PC-9 (cell line): ENCODE results near the gene ARHGAP24. TPM values are rescaled to one million over a fixed set of nuclear protein-coding genes. Genes with fewer than 3 reads are reported as not detected.

Source experiments
- BruUV-seq: library from RNA; stranded (reverse); fragments of 400-500 nt; replicated peaks from 2 replicates; lab custom pipeline; 2021; lab: Mats Ljungman, UMichigan
- CTCF ChIA-PET: fragments of 300-600 bp; sonication (Branson Sonifier 250); formaldehyde crosslinking; loops from one replicate; lab custom pipeline; 2022; ENCODE audit warnings: antibody characterized with exemption; lab: Charles Lee
- POLR2A ChIA-PET: fragments of 300-600 bp; sonication (Branson Sonifier 250); formaldehyde crosslinking; loops from one replicate; lab custom pipeline; 2022; ENCODE audit warnings: antibody characterized with exemption; ENCODE audit not compliant: unreplicated experiment; lab: Charles Lee
- DNase-seq, 2 experiments: peaks; one replicate each; pipeline versions ENCODE4 v3.0.0 to v3.0.0-alpha.2; 2015 to 2022; ENCODE audit warnings: mixed read lengths in 1 of 2
- H2AFZ ChIP-seq: fragments of 200-600 bp; sonication (generic); 2 replicates; pipeline ENCODE4 v1.8.1; 2017; ENCODE audit warnings: antibody characterized with exemption
- H3F3A ChIP-seq: fragments of 200-600 bp; sonication (generic); 2 replicates; pipeline ENCODE4 v1.8.1; 2017; ENCODE audit warnings: antibody characterized with exemption, mild to moderate bottlenecking, low read depth; ENCODE audit not compliant: insufficient read depth
- H3K27ac ChIP-seq: fragments of 200-600 bp; sonication (generic); 2 replicates; pipeline ENCODE4 v1.6.1; 2016; ENCODE audit warnings: mixed run types
- H3K27me3 ChIP-seq: fragments of 200-600 bp; sonication (generic); 2 replicates; pipeline ENCODE4 v1.6.1; 2016; ENCODE audit warnings: low read depth, mixed run types; ENCODE audit not compliant: insufficient read depth
- H3K36me3 ChIP-seq: fragments of 200-600 bp; sonication (generic); 2 replicates; pipeline ENCODE4 v1.6.1; 2016; ENCODE audit warnings: low read depth, mixed run types
- H3K4me1 ChIP-seq: fragments of 200-600 bp; sonication (generic); replicated peaks from 2 replicates; pipeline ENCODE4 v1.6.1; 2016; ENCODE audit warnings: mixed run types; ENCODE audit not compliant: insufficient read depth
- H3K4me2 ChIP-seq: fragments of 200-600 bp; sonication (generic); 2 replicates; pipeline ENCODE4 v1.6.1; 2017; ENCODE audit warnings: mixed run types
- H3K4me3 ChIP-seq: fragments of 200-600 bp; sonication (generic); 2 replicates; pipeline ENCODE4 v1.6.1; 2016; ENCODE audit warnings: mixed run types
- H3K79me2 ChIP-seq: fragments of 200-600 bp; sonication (generic); 2 replicates; pipeline ENCODE4 v1.6.1; 2017; ENCODE audit warnings: low read depth, mixed run types
- H3K9me2 ChIP-seq: fragments of 200-600 bp; sonication (generic); 2 replicates; pipeline ENCODE4 v1.8.1; 2017; ENCODE audit warnings: mild to moderate bottlenecking; ENCODE audit not compliant: insufficient read depth
- H3K9me3 ChIP-seq: fragments of 200-600 bp; sonication (generic); 2 replicates; pipeline ENCODE4 v1.8.1; 2016; ENCODE audit warnings: low read depth; ENCODE audit not compliant: insufficient read depth
- H4K20me1 ChIP-seq: fragments of 200-600 bp; sonication (generic); 2 replicates; pipeline ENCODE4 v1.8.1; 2017; ENCODE audit not compliant: insufficient read depth
- EZH2 ChIP-seq: fragments of 200-600 bp; sonication (generic); IDR thresholded peaks from 2 replicates; pipeline ENCODE4 v1.8.0; 2017; ENCODE audit warnings: antibody characterized with exemption, low read depth
- intact Hi-C: fragments of 100-400 bp; cut with micrococcal nuclease; formaldehyde crosslinking; loops from one replicate; pipeline ENCODE4 v1.10.0; 2022; ENCODE audit not compliant: unreplicated experiment
- total RNA-seq: library from RNA; stranded (reverse); gene quantifications from 2 replicates; pipeline ENCODE4 v1.2.3, GENCODE V29; 2021
- TF ChIP-seq, protein P1 (sequence below): fragments of 200-600 bp; sonication (generic); conservative IDR thresholded peaks from 2 replicates; pipeline ENCODE4 v1.6.1; 2017; ENCODE audit warnings: mixed run types, antibody characterized with exemption, mild to moderate bottlenecking, moderate library complexity

The ARHGAP24 gene
- total RNA-seq, 1 experiment from 2014 or later: 2.2 TPM

DNA sequence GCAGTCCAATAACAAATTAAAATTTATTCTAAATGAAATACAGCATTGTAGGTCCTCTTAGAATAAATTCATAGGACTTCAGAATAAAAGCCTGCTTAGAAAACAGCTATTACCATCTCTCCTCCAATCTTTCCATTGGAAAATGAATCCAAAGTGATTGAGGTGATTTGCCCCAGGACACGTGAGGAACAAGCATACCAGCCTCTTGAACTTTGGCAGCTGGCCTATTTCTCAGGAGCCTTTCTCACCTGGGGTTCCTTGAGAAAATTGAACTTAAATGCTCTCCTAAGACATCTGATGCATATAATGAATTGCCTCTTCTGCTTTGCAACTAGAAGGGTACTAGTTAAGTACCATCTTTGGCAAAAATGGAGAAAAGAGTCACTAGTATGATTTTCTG lies 13.5 kb downstream of the ARHGAP24 start:
- no peaks in the 10 kb centered on the region for H3K27me3 ChIP-seq
- CTCF ChIA-PET: no interaction called here
- H3K4me1 ChIP-seq: no peaks in the 10 kb centered on the region
- H2AFZ ChIP-seq: no peak overlapping the region
- POLR2A ChIA-PET: no interaction called here
- H3K27ac ChIP-seq: no peak overlapping the region
- no peaks in the 10 kb centered on the region for H3K9me3 ChIP-seq
- no peak overlapping the region for H3K4me3 ChIP-seq
- no peak for DNase-seq
- H3K9me2 ChIP-seq: no peaks in the 10 kb centered on the region
- H3K4me2 ChIP-seq: no peak overlapping the region
- intact Hi-C loops: no loop called here
- no peaks in the 10 kb centered on the region for H3K79me2 ChIP-seq
- H3F3A ChIP-seq: no peaks in the 10 kb centered on the region
- no peak for TF ChIP-seq EZH2
- TF ChIP-seq, protein P1, sequence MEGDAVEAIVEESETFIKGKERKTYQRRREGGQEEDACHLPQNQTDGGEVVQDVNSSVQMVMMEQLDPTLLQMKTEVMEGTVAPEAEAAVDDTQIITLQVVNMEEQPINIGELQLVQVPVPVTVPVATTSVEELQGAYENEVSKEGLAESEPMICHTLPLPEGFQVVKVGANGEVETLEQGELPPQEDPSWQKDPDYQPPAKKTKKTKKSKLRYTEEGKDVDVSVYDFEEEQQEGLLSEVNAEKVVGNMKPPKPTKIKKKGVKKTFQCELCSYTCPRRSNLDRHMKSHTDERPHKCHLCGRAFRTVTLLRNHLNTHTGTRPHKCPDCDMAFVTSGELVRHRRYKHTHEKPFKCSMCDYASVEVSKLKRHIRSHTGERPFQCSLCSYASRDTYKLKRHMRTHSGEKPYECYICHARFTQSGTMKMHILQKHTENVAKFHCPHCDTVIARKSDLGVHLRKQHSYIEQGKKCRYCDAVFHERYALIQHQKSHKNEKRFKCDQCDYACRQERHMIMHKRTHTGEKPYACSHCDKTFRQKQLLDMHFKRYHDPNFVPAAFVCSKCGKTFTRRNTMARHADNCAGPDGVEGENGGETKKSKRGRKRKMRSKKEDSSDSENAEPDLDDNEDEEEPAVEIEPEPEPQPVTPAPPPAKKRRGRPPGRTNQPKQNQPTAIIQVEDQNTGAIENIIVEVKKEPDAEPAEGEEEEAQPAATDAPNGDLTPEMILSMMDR: no peak
- no TSS peak for BruUV-seq
- no peaks in the 10 kb centered on the region for H4K20me1 ChIP-seq
- no peaks in the 10 kb centered on the region for H3K36me3 ChIP-seq

GRCh38 chr4:85489273-85489981 lies 14.5 kb downstream of the ARHGAP24 start:
- H3F3A ChIP-seq: no peaks in the 10 kb centered on the region
- BruUV-seq: no TSS peak
- no peaks in the 10 kb centered on the region for H3K9me2 ChIP-seq
- H3K9me3 ChIP-seq: no peaks in the 10 kb centered on the region
- H4K20me1 ChIP-seq: no peaks in the 10 kb centered on the region
- no peak overlapping the region for H3K27ac ChIP-seq
- no peaks in the 10 kb centered on the region for H3K36me3 ChIP-seq
- H3K79me2 ChIP-seq: no peaks in the 10 kb centered on the region
- no peak overlapping the region for H2AFZ ChIP-seq
- POLR2A ChIA-PET: interaction anchor here (0.6 kb wide), 1 partner anchor 54 kb away, joined by 5 read pairs; no protein-coding TSS in a partner anchor
- no peaks in the 10 kb centered on the region for H3K4me1 ChIP-seq
- intact Hi-C loops: no loop called here
- no peak for DNase-seq
- CTCF ChIA-PET: no interaction called here
- H3K4me3 ChIP-seq: no peak overlapping the region
- no peak for TF ChIP-seq EZH2
- TF ChIP-seq, protein P1: no peak
- no peaks in the 10 kb centered on the region for H3K27me3 ChIP-seq
- no peak overlapping the region for H3K4me2 ChIP-seq

DNA sequence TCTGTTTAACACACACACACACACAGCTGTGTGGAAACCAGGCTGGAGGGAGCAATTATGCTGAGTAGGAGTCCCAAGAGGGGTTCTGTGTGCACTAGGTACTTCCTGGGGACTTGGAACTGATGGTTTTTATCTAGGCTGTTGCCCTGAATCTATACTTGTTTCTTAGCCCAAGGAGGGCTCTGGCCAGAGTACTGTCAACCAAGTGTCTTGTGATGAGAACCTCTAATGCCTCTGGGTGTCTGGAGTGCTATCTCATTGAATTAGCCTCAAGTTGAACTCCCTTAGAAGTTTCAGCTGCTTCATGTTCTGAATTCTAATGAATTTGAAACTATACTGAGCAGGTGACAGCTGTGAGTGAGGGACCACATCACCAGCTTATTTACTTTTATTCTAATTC lies 16.6 kb downstream of the ARHGAP24 start:
- intact Hi-C loops: no loop called here
- POLR2A ChIA-PET: no interaction called here
- no peaks in the 10 kb centered on the region for H3K27me3 ChIP-seq

More for the DNA sequence above, 16.6 kb downstream of the ARHGAP24 start:
- no peak overlapping the region for H3K4me2 ChIP-seq
- no peak overlapping the region for H3K4me3 ChIP-seq
- H4K20me1 ChIP-seq: no peaks in the 10 kb centered on the region
- H3K4me1 ChIP-seq: peaks cover 11% of the 10 kb centered on the region
- H3K9me3 ChIP-seq: no peaks in the 10 kb centered on the region
- TF ChIP-seq, protein P1: no peak
- TF ChIP-seq EZH2: no peak
- BruUV-seq: no TSS peak
- H3K36me3 ChIP-seq: no peaks in the 10 kb centered on the region
- no peak overlapping the region for H3K27ac ChIP-seq
- DNase-seq: no peak
- no peaks in the 10 kb centered on the region for H3K9me2 ChIP-seq
- H2AFZ ChIP-seq: no peak overlapping the region
- peaks cover 2% of the 10 kb centered on the region for H3F3A ChIP-seq
- H3K79me2 ChIP-seq: no peaks in the 10 kb centered on the region
- CTCF ChIA-PET: no interaction called here
